CD4-positive, alpha-beta T cell treated with Interleukin-2 at 100 ng/mL for 4 hours (primary cell): Measurements from ENCODE around the gene FGF11.
A peak's percentile ranks its signal among the peaks of the same experiment; 100 is the strongest.

Source experiments
- DNase-seq: peaks from one replicate; pipeline ENCODE4 v3.0.0-alpha.2; 2020; ENCODE audit warnings: low spot score

Gene FGF11

GRCh38 chr17:7439462-7440112, at the start of gene FGF11:
FGF11 (plus strand) TSS chr17:7439512; CDS start chr17:7439621, 109 bp downstream.
- no peak for DNase-seq

DNA sequence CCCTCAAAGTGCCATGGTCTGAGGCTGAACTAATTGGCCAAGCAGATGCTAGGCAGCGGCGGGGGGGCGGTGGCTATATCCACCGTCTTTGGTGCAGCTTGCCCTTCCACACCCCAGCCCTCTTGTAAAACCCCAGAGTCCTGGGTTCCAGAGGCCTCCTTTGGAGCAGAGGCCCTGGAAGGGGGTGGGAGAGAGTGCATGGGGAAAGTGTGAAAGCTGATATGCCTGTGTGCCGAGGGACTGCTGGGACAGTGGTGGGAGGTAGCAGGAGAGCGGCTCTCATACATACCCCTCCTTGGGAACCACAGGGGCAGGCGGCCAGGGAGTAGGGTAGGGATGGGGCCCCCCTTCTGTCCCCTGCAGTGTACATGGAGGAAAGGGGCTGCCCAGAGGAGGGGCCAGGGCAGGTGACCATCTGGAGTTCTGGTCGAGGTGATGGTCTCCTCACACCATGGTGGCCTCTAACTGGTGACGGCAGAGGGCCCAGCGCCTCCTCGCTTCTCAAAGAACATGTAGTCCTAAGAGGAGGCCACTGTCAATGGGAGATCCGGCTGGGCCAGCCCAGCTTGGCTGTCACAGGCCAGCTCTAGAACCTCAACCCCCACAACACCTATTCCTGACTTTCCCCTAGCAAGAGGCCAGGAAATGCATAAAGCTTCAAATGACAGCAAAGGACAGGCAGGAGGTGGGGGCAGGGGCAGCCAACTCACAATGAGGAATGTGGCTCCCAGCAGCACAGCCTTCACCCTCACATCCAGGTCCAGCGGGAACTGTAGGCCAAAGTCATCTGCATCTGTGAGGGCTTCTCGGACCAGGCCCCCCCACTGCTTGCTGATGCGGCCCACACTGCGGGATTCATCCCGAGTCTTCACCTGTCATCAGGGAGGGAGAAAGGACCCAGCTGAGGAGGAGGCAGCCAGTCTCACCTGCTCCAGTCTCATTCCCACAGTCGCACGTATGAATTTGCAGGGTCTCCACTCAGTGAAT, 49.1 kb upstream of the FGF11 start:
- DNase-seq, result no peak

DNA sequence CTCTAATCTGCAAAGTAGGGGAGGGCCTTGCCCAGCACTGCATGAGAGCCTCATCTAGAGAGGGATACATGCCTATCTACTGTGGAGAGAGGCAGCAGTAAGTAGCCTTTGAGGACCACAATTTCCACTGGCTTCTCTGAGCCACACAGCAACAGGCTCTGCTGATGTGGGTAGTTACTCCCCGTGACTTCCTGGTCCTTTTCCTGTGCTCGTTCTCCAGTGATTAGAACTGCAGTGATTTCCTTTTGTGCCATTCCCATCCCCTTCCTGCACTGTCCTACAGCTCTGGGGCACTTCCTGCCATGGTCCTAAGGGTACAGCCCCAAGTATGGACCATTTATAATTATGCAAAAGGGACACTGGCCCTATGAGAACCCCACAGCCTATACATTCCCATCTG, 48.0 kb upstream of the FGF11 start:
- no peak for DNase-seq

- no peak for DNase-seq
These were observed 46.4 kb upstream of the FGF11 start for GRCh38 chr17:7392696-7393612.

- peak; percentile 73 for DNase-seq
These were observed 45.5 kb upstream of the FGF11 start for GRCh38 chr17:7393613-7394451.

DNA sequence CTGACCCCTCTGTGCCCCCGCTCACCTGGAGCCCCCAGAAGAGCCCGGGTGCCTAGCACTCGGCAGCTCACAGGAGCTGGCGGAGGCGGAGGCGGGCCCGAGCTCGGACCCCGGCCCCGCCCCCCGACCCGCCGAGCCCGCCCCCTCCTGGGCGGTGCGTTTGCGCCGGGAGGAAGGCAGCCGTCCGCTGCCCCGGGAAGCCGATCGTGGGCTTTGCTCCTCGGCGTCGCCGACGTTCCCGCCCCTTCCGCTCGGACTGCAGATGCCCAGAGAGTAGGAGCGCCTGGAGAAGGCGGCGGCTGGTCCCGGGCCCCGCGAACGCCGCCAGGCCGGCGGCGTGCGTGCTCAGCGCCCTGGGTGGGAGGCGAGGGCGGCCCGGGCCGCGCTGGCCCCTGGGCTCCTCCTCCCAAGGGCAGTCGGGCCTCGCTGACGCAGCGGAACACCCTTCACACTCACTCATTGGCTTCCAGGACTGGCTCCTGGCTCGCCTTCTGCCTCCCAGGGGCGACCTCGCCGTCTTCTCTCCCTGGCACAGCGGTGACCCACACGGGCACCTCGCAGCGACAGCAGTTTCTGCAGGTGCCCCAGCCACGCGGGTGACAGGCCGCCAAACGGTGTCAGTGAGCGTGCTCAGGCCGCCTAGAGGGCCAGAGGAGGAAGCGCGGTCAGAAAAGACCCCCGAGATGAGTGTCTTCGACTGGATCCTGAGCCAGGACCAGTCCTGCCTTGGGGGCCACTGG, 44.7 kb upstream of the FGF11 start, which contains the start of gene PLSCR3:
Gene PLSCR3, minus strand, starts transcription at position 74 of the 740 bp plus-strand sequence. CDS start 415 bp downstream, outside the sequence.
- DNase-seq, result peak; percentile 77

GRCh38 chr17:7396147-7396546, 43.2 kb upstream of the FGF11 start:
- DNase-seq, result no peak

- no peak for DNase-seq
These were observed 40.7 kb upstream of the FGF11 start for GRCh38 chr17:7398612-7399011.

GRCh38 chr17:7403043-7403726, 36.1 kb upstream of the FGF11 start:
- DNase-seq, result no peak

- DNase-seq, result no peak
These were observed 35.7 kb upstream of the FGF11 start for GRCh38 chr17:7403727-7403976.

DNA sequence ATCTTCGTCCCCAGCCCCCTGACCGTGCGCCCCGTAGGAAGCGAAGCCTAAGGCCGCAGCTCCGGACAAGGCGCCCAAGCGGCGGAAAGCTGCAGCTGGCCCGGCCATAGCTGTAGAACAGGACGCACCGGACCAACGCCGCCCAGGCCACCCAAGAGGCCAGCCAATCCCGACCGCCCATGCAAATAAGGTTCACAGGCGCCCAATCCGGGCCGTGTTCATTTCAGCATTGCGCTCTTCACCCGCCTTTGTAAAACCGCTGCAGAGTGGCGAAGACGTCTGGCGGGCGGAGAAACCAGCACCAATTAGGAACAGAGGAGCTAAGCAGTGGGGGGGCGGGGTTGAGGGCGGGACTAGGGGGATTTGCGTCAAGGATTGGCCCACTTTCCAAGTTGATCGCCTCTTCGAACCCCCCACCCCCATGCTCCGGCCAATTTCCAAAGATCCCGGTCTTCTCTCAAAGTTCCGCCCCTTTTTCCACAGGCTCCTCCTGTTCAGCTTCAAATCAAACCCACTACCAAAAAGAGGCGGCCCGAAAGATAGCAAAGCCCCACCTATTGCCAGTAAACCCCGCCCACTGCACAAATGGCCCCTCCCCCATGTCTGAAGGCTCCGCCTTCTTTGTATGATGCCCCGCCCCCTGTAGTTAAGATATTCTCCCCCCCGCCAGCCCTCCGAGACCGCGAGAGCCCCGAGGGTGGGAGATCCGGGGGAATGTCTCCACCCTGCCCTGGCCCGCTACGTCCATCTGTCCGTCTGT, 35.2 kb upstream of the FGF11 start, which contains the start of gene TMEM256:
Gene TMEM256, minus strand, starts transcription at position 121 of the 760 bp plus-strand sequence. Its CDS starts 13 bp downstream, at position 108.
- peak; percentile 97 for DNase-seq

- peak; percentile 67 for DNase-seq
These were observed 34.5 kb upstream of the FGF11 start for GRCh38 chr17:7404737-7405349.

DNA sequence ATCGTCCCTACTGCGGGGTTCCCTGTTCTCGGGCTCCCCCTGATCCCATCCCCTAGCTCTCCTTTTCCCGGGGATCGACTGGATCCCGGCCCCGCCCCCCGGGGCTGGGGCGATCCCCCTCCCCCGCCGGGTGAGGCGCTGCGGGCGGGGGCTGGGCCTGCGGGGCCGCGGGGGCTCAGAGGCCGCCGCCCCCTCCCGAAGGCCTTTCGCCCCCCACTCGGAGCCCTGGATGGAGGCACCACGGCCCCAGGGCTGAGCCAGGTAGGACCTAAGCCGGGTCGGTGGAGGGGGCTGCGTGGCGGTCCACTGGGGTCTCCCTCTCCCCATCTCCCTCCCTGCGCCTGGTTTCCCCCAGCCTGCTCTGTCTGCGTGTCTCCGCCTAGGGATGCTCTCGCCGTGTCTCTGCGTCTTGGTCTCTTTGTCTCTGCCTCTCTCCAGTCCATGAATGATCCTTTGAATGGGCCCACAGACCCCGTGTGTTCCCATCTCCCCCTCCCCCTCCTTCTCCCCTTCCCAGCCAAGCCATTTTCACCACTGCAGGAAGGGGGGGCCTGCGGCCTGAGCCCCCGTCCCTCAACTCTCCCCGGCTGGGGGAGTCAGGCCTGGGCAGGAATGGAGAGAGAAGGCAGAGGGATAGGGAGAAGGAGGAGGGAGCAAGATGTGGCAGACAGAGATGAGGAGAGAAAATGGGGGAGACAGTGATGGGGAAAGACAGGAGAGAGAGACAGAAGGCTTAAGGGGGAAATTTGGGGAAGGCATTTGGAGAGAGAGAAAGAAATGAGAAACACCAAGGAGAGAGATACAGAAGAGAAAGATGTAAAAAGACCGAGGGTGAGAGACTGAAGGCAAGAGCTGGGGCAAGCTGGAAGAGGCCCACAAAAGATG, 33.7 kb upstream of the FGF11 start:
- DNase-seq, result no peak

DNA sequence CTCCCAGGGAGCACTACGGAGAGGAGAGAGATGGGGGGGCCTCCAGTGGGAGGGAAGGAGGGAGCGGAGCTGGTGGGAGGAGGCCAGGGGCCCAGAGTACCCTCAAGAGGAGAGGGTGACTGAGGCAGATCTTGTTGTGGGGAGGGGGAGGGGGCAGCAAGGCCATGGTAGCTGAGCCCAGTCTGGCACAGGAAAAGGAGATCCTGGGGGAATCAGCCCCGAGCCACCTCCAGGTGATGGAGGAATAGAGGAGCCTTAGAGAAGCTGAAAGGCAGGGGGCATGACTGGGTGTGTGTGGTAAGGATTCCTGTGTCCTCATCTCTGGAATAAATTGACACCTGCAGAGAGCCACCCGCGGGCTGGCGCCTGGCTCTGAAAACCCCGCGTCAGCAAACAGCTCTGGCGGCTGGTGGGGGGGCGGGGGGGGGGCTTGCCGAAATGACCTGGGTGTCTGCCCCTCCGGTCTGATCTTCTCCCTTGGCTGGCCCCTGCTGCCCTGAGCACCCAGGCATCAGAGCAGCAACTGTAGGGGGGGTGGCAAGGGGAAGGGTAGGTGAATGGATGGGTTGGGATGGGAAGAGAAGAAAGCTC, 33.0 kb upstream of the FGF11 start:
- no peak for DNase-seq

GRCh38 chr17:7407082-7407481, 32.2 kb upstream of the FGF11 start:
- no peak for DNase-seq

GRCh38 chr17:7407485-7408251, 31.6 kb upstream of the FGF11 start, which contains the start of gene NLGN2:
NLGN2 (plus strand) TSS chr17:7407845; CDS start chr17:7408256, 411 bp downstream.
- no peak for DNase-seq
